Peyer's patch (tissue), 4 donors: ENCODE results near the gene COQ3. TPM values are rescaled to one million over a fixed set of nuclear protein-coding genes. Genes with fewer than 3 reads are reported as not detected.

Experiments used
- DNase-seq, 3 donors: peaks; one replicate each; pipeline ENCODE4 v3.0.0-alpha.2; 2017 to 2019
- H3K27ac ChIP-seq, 4 donors: fragments of 200-600 bp; sonication (generic); one replicate each; pipeline ENCODE4 v1.5.1; 2016 to 2019
- H3K27me3 ChIP-seq, 2 donors: fragments of 200-600 bp; sonication (generic); one replicate each; pipeline ENCODE4 v1.5.1; 2019
- H3K36me3 ChIP-seq, 3 donors: fragments of 200-600 bp; sonication (generic); one replicate each; pipeline ENCODE4 v1.5.1; 2016 to 2019
- H3K4me1 ChIP-seq, 4 donors: fragments of 200-600 bp; sonication (generic); one replicate each; pipeline ENCODE4 v1.5.1; 2016 to 2019
- H3K4me3 ChIP-seq, 4 donors: fragments of 200-600 bp; sonication (generic); 1 replicate in 3 of 4; 2 replicates in 1 of 4; pipeline ENCODE4 v1.5.1; 2016 to 2019; ENCODE audit warnings: mild to moderate bottlenecking in 1 of 4
- H3K9me3 ChIP-seq, 4 donors: fragments of 200-600 bp; sonication (generic); one replicate each; pipeline ENCODE4 v1.5.1; 2016 to 2019; ENCODE audit warnings: mild to moderate bottlenecking in 1 of 4
- POLR2A ChIP-seq, 2 donors: fragments of 450-650 bp; IDR thresholded peaks; one replicate each; pipeline ENCODE4 v1.5.1; 2017; ENCODE audit warnings: antibody characterized with exemption in 2 of 2, mild to moderate bottlenecking in 2 of 2, moderate library complexity in 2 of 2
- total RNA-seq, 4 donors: library from RNA; depleted of rRNA; stranded (reverse); fragments of >200 nt; gene quantifications; one replicate each; pipeline ENCODE4 v1.1.0, GENCODE V29; 2016
- TF ChIP-seq, protein P1 (sequence below), 6 experiments: fragments of 450-650 bp in 4 of 6; fragments of 200-600 bp in 2 of 6; sonication (generic) in 1 of 6; IDR thresholded peaks; one replicate each; pipeline ENCODE4 v1.5.1; 2017 to 2019; ENCODE audit warnings: antibody characterized with exemption in 6 of 6, mild to moderate bottlenecking in 3 of 6, moderate library complexity in 1 of 6

COQ3 gene
- total RNA-seq, 4 donors from 2014 or later = 0.95 to 7.2 (median 1.7) TPM; not detected in 1

DNA sequence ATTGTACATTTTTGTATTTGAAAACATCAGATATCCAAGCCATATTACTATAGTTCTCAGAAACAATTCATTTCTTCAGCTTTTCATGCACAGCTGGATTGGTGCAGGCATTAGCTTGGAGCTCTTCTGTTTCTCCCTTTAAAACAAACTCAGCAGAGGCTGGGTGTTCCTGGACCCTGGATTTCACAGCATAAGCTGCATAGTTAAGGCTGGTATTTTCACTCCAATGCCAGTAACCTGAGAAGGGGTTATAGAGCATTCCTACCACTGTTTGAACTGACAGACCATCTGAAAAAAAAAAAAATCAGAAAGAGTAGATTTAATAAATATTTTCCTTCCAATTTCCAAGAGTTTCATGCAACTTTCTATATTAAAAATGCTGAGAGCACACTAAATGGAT lies 24.5 kb downstream of the COQ3 start:
- Histone ChIP-seq H3K36me3 (no peaks in the 10 kb centered on the region), H3K4me1 (no peaks in the 10 kb centered on the region), H3K27me3 (no peaks in the 10 kb centered on the region), H3K27ac (no peak overlapping the region), H3K4me3 (no peak overlapping the region), H3K9me3 (no peaks in the 10 kb centered on the region)
- TF ChIP-seq POLR2A (IDR thresholded peaks at IDR 0.05) = no peak
- TF ChIP-seq, protein P1, sequence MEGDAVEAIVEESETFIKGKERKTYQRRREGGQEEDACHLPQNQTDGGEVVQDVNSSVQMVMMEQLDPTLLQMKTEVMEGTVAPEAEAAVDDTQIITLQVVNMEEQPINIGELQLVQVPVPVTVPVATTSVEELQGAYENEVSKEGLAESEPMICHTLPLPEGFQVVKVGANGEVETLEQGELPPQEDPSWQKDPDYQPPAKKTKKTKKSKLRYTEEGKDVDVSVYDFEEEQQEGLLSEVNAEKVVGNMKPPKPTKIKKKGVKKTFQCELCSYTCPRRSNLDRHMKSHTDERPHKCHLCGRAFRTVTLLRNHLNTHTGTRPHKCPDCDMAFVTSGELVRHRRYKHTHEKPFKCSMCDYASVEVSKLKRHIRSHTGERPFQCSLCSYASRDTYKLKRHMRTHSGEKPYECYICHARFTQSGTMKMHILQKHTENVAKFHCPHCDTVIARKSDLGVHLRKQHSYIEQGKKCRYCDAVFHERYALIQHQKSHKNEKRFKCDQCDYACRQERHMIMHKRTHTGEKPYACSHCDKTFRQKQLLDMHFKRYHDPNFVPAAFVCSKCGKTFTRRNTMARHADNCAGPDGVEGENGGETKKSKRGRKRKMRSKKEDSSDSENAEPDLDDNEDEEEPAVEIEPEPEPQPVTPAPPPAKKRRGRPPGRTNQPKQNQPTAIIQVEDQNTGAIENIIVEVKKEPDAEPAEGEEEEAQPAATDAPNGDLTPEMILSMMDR (IDR thresholded peaks at IDR 0.05) = no peak
- DNase-seq = no peak

DNA sequence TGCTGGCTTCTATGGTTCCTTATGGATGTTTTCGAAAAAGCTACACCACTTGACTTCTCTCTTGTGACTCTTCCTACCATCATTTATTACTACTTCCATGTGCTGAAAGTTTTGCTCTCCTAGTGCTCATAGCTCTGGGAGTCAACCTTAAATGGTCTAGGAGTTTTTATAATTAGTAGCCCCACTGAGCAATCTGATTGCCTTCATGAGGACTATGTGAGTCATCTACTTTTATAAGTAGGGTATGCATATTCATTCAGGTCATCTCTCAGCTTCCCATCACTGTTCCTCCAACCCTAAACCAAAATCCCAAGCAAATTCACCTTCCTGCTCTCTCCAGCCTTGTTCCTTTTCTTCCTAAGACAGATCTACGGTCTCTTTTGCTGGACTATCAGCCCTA lies 27.1 kb downstream of the COQ3 start:
- TF ChIP-seq POLR2A (IDR thresholded peaks at IDR 0.05) = no peak
- TF ChIP-seq, protein P1 (IDR thresholded peaks at IDR 0.05) = no peak
- no peaks in the 10 kb centered on the region for H3K27me3 ChIP-seq
- no peaks in the 10 kb centered on the region for H3K9me3 ChIP-seq
- no peak overlapping the region for H3K27ac ChIP-seq
- H3K4me1 ChIP-seq = no peaks in the 10 kb centered on the region
- H3K36me3 ChIP-seq = no peaks in the 10 kb centered on the region
- no peak for DNase-seq
- H3K4me3 ChIP-seq = no peak overlapping the region

DNA sequence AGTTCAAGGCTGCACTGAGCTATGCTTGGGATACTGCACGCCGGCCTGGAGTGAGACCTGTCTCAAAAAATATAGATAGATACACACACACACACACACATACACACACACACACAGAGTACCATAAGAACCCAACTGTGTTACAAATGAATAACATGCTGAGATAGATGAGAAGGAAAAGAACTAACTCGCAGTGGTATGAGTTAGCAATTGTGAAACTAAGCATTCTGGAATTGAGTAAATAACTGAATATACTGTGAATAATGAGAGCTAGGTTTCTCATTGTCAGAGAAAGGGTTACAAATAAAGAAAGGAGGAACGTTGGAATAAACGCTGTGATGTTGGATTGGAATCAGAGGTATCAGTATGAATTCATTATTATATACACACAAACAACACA lies 30.0 kb downstream of the COQ3 start:
- TF ChIP-seq, protein P1 (IDR thresholded peaks at IDR 0.05) = no peak
- TF ChIP-seq POLR2A (IDR thresholded peaks at IDR 0.05) = no peak
- H3K27ac ChIP-seq = no peak overlapping the region
- no peaks in the 10 kb centered on the region for H3K4me1 ChIP-seq
- no peak overlapping the region for H3K4me3 ChIP-seq
- no peak for DNase-seq
- H3K9me3 ChIP-seq = no peaks in the 10 kb centered on the region
- H3K27me3 ChIP-seq = no peaks in the 10 kb centered on the region
- H3K36me3 ChIP-seq = no peaks in the 10 kb centered on the region

DNA sequence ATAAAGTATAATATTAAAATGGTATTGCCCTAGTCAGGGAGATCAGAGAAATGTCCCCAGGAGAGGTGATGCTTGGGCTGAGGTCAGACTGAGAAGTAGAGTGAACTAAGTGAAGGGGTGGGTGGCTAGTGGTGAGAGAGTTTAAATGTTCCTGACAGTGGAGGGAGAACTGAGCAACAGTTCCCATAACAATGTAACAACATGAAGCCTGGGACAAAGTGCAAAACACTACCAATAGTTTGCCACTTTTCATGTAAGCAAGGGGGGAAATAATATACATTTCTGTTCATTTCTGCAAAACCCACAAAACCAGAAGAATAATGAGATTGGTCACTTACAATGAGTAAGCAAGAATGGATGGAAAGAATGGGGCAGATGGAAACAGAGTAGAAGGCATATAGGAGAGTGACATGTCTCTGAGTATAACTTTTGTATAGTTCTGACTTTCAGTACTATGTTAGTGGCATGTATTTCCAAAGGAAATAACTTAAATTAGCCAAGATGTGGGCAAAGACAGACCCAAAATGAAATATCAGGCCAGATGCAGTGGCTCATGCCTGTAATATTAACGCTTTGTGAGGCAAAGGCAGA lies 31.2 kb downstream of the COQ3 start:
- Histone ChIP-seq H3K27ac (no peak overlapping the region), H3K4me1 (no peaks in the 10 kb centered on the region), H3K9me3 (no peaks in the 10 kb centered on the region), H3K36me3 (no peaks in the 10 kb centered on the region), H3K27me3 (no peaks in the 10 kb centered on the region), H3K4me3 (no peak overlapping the region)
- no peak for DNase-seq
- TF ChIP-seq, protein P1 (IDR thresholded peaks at IDR 0.05) = no peak
- no peak for TF ChIP-seq POLR2A (IDR thresholded peaks at IDR 0.05)

DNA sequence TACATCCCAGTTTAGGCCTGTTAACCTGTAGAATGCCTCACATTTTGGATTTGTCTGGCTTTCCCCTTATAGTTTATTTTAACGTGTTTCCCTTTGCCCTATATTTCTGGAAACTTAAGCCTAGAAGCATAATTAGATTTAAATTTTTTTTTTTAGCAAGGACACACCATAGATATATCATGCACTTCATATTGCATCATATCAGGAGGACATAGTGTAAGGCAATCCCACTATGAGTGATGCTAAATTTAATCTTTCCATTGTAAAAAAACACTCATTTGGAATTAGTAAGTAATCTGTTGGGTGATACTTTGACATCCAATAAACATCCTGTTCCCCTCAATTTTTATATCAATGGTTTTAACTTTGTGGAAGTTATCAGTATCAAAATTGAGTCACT lies 34.2 kb downstream of the COQ3 start:
- TF ChIP-seq POLR2A (IDR thresholded peaks at IDR 0.05) = no peak
- TF ChIP-seq, protein P1 (IDR thresholded peaks at IDR 0.05) = no peak
- H3K36me3 ChIP-seq = no peaks in the 10 kb centered on the region
- no peaks in the 10 kb centered on the region for H3K9me3 ChIP-seq
- no peaks in the 10 kb centered on the region for H3K27me3 ChIP-seq
- no peak overlapping the region for H3K27ac ChIP-seq
- no peak for DNase-seq
- H3K4me3 ChIP-seq = no peak overlapping the region
- H3K4me1 ChIP-seq = no peaks in the 10 kb centered on the region

DNA sequence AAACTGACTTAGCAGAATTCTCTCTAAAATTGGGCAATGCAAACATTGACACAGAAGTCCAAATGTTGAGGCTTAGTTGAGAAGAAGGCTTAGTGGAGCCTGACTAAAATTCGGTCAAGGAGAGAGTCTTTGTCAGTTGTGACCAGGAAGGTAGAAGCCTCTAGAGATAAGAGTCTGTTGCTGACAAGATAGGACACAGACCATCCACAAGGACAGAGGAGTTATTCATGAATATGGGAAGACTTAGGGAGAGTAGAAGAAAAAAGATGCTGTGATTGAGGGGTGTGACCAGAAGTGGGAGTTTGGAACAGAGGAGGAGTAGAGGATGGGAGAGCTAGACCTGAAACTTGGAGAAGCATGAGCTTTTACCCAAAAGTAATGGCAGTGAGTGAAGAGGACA lies 37.4 kb downstream of the COQ3 start:
- H3K36me3 ChIP-seq = no peaks in the 10 kb centered on the region
- H3K27ac ChIP-seq = no peak overlapping the region
- TF ChIP-seq, protein P1 (IDR thresholded peaks at IDR 0.05) = no peak
- no peak for TF ChIP-seq POLR2A (IDR thresholded peaks at IDR 0.05)
- H3K4me1 ChIP-seq = no peaks in the 10 kb centered on the region
- no peak overlapping the region for H3K4me3 ChIP-seq
- DNase-seq = no peak
- no peaks in the 10 kb centered on the region for H3K9me3 ChIP-seq
- H3K27me3 ChIP-seq = no peaks in the 10 kb centered on the region
